ENCODE data around the gene SNX33. TPM values are rescaled to one million over a fixed set of nuclear protein-coding genes. Genes with fewer than 3 reads are reported as not detected.
A peak's percentile ranks its signal among the peaks of the same experiment; 100 is the strongest.

Gene SNX33
- total RNA-seq, 2 experiments from 2014 or later = 1.7 to 1.8 TPM

DNA sequence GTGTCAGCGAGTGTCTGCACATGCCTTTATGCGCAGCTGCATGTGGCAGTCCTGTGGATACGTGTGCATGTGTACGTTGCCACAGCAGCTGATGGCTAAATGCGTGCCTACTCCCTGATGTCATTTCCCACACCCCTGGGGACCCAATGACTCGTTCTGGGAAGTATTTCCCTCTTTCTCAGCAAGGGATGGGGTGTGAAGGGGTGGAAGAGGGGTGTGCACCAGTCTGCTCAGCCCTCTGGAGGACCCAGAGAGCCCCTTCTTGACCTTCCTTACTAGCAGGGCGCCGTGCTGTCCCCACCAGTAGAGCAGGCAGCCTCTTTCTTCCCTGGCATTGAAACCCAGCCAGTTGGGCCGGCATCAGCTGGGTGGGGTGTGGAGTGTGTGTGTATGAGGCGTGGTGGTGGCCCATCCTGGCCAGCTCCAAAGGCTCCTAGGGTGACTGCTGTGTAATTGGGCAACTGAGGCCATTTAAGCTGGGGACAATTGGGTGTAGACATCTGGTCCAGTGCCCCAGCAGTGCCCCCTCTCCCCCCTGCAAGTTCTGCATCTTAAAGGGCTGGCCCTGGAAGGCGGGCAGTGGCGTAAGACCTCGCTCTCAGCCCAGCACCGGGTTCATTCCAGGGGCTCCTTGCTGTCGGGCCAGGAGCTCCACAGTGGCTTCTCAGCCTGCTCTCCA is 19.2 kb downstream of the SNX33 start:
- ChIA-PET CTCF (interaction anchor here (1.2 kb wide), 1 partner anchor 299 kb away, joined by 4 read pairs; the partner anchor contains the start of gene MAN2C1), POLR2A (no interaction called here)
- no peaks in the 10 kb centered on the region for H3K27me3 Mint-ChIP-seq
- H3K4me1 Mint-ChIP-seq (ENCODE audit: low read depth) = no peaks in the 10 kb centered on the region
- H3K36me3 Mint-ChIP-seq (ENCODE audit: low read depth) = no peaks in the 10 kb centered on the region
- H3K9me3 Mint-ChIP-seq = no peaks in the 10 kb centered on the region
- H3K4me3 Mint-ChIP-seq = no peak overlapping the region
- DNase-seq = no peak
- no peak for ATAC-seq
- intact Hi-C loops (cut with micrococcal nuclease) = no loop called here
- TF ChIP-seq, protein P1, sequence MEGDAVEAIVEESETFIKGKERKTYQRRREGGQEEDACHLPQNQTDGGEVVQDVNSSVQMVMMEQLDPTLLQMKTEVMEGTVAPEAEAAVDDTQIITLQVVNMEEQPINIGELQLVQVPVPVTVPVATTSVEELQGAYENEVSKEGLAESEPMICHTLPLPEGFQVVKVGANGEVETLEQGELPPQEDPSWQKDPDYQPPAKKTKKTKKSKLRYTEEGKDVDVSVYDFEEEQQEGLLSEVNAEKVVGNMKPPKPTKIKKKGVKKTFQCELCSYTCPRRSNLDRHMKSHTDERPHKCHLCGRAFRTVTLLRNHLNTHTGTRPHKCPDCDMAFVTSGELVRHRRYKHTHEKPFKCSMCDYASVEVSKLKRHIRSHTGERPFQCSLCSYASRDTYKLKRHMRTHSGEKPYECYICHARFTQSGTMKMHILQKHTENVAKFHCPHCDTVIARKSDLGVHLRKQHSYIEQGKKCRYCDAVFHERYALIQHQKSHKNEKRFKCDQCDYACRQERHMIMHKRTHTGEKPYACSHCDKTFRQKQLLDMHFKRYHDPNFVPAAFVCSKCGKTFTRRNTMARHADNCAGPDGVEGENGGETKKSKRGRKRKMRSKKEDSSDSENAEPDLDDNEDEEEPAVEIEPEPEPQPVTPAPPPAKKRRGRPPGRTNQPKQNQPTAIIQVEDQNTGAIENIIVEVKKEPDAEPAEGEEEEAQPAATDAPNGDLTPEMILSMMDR (IDR thresholded peaks at IDR 0.05) = no peak
- H3K27ac Mint-ChIP-seq = no peak overlapping the region

DNA sequence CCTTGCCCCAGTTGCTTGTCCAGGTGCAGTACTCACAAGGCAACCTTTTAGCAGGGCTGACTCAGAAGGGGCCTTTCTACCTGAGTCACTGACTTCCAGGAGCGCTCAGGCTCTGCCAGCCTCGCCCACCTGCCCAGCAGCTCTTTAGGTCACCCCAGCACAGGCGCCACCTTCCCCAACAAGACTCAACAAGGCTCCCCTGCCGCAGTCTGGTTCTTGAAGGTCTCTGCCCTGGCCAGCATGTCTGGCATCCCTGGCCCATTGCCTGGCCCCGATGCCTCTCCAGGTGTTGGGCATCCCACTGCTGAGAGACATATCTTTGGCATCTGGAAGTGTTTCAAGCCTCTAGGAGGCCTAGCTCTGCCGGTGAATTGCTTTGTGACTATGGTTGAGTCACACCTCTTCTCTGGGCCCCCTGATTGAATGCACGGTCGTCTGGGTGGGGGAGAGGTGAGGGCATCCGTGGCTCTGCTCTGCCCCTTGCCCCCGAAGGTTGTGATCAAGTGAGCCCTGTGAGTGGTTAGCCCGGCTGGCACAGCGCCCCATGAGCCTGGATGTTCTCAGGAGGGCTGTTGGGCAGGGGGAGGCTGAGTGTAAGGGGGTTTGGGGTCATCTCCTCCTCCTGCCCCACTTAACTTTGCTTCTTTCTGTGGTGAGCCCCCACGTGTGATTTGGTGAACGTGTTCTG is 21.6 kb downstream of the SNX33 start:
- ATAC-seq (peak; percentile 75), DNase-seq (peak; percentile 16)
- CTCF ChIA-PET = interaction anchor here (0.8 to 1.3 kb wide), 4 partner anchors 9 to 28 kb away, joined by 3 to 5 read pairs (median 4); partner anchors contain the start of gene SNX33

DNA sequence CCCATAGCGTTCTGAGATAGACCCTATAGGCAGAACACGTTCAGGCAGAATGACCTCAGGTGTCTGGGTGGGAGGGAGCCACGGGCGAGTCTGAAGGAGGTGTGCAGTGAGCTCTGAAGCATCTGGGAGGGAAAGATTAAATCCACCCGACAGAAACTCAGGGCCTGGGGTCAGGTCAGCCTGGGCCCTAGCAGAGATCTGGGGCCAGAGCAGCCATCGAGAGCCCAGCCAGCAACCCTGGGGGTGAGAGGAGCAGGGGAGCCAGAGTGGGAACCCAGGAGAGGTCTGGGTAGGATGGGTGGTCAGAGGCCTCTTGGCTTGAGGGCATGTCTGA is 22.1 kb downstream of the SNX33 start:
- DNase-seq = no peak
- no peak for ATAC-seq
- CTCF ChIA-PET = interaction anchor here (1.2 to 3.3 kb wide), 2 partner anchors 15 to 28 kb away, joined by 3 to 14 read pairs; no protein-coding TSS in a partner anchor
- Mint-ChIP-seq H3K36me3 (ENCODE audit: low read depth) (no peaks in the 10 kb centered on the region), H3K4me1 (ENCODE audit: low read depth) (no peaks in the 10 kb centered on the region), H3K27me3 (no peaks in the 10 kb centered on the region), H3K4me3 (no peak overlapping the region), H3K27ac (no peak overlapping the region), H3K9me3 (no peaks in the 10 kb centered on the region)
- POLR2A ChIA-PET = no interaction called here
- TF ChIP-seq, protein P1 (IDR thresholded peaks at IDR 0.05) = no peak
- intact Hi-C loops (cut with micrococcal nuclease) = no loop called here

More for the DNA sequence above, 21.6 kb downstream of the SNX33 start:
- H3K27ac Mint-ChIP-seq = no peak overlapping the region
- no peaks in the 10 kb centered on the region for H3K9me3 Mint-ChIP-seq
- no peaks in the 10 kb centered on the region for H3K36me3 Mint-ChIP-seq (ENCODE audit: low read depth)
- no peaks in the 10 kb centered on the region for H3K4me1 Mint-ChIP-seq (ENCODE audit: low read depth)
- TF ChIP-seq, protein P1 (IDR thresholded peaks at IDR 0.05) = no peak
- POLR2A ChIA-PET = no interaction called here
- no peak overlapping the region for H3K4me3 Mint-ChIP-seq
- intact Hi-C loops (cut with micrococcal nuclease) = no loop called here
- no peaks in the 10 kb centered on the region for H3K27me3 Mint-ChIP-seq

DNA sequence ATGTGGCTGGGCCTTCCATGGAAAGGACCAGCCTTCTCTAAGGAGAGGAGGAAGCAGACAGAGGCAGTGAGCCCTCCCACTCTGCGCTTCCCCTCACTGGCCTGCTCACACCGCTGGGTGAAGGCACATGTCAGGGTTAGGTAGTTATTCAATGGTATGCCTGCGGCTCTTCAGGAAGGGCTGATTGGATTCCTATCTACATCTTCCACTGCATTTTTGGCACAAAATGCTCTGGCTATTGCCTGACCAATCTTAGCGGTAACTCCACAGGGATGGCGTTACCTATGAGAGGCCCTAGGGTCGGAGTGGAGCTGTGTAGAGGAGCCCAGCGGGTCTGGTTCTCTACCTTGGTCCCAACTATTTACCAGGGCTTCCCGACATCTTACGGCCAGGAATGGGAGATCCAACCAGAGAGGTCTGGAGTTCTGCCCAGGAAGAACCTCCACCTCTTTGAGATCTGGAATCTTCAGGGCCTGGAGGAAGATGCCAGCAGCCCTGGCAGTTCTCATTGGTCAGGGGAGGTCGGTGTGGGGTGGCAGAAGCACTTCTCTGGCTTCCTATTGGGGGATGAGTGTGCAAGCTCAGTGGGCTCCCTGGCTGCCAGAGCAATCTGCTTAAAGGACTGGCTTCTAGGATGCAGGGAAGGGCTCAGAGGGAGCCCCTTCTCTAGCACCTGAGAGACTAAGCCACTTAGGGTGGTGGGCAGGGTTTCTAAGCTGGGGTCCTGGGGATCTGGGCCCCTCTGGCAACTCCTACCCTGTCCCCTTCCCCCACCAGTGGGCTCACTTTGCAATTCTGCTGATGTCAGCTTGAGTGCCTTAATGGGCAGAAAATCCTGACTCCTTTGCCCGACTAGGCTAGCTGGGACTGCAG is 24.3 kb downstream of the SNX33 start:
- TF ChIP-seq, protein P1 (IDR thresholded peaks at IDR 0.05) = no peak
- ChIA-PET CTCF (interaction anchor here (1.9 to 3.3 kb wide), 2 partner anchors 13 to 75 kb away, joined by 4 to 14 read pairs; no protein-coding TSS in a partner anchor), POLR2A (no interaction called here)
- DNase-seq (no peak), ATAC-seq (no peak)
- Mint-ChIP-seq H3K27ac (no peak overlapping the region), H3K4me3 (no peak overlapping the region), H3K9me3 (no peaks in the 10 kb centered on the region), H3K4me1 (ENCODE audit: low read depth) (no peaks in the 10 kb centered on the region), H3K27me3 (no peaks in the 10 kb centered on the region), H3K36me3 (ENCODE audit: low read depth) (no peaks in the 10 kb centered on the region)
- intact Hi-C loops (cut with micrococcal nuclease) = no loop called here

All from activated CD8-positive, alpha-beta T cell treated with anti-CD3 and anti-CD28 coated beads for 36 hours (primary cell).